Measurements from ENCODE around the gene SPAG9.

Gene SPAG9

DNA sequence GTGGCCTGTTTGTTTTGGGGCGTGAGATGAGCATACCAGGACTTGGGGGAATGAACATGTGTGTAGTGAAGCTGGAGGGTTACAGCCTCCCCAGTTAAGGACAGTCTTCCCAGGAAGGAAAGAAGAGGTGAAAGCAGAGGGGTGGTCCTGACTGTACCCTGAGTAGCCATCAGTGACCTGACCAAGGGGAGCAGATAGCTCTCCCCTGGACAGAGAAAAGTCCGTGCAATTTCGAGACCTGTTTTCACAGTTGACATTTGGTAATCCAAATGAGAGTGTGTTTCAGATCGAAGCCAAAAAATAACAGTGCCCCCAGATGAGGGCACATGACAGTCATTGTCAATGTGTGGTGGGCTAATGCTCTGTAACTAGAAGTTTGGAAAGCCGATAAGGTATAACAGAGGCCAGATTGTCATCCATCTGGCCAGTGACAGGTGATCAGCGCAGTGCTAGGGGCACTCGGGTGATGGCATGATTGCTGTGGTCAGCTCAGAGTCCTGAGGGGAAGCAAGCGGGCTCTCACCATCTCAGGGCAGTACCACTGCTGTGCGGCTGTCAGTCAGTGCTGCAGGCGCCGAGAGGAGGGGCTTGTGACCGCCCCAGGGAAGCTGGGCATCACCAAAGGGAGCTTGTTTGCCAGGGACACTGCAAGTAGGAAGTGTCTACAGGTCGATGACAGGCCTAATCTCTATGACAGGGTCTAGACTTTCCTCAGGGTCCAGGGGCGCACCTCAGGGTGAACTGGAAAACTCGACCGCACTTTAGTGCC is 44.4 kb upstream of the SPAG9 start:
- no peak overlapping the region for H3K4me3 ChIP-seq (ENCODE audit: low read depth, low read length)
- TF ChIP-seq, protein P1, sequence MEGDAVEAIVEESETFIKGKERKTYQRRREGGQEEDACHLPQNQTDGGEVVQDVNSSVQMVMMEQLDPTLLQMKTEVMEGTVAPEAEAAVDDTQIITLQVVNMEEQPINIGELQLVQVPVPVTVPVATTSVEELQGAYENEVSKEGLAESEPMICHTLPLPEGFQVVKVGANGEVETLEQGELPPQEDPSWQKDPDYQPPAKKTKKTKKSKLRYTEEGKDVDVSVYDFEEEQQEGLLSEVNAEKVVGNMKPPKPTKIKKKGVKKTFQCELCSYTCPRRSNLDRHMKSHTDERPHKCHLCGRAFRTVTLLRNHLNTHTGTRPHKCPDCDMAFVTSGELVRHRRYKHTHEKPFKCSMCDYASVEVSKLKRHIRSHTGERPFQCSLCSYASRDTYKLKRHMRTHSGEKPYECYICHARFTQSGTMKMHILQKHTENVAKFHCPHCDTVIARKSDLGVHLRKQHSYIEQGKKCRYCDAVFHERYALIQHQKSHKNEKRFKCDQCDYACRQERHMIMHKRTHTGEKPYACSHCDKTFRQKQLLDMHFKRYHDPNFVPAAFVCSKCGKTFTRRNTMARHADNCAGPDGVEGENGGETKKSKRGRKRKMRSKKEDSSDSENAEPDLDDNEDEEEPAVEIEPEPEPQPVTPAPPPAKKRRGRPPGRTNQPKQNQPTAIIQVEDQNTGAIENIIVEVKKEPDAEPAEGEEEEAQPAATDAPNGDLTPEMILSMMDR (IDR thresholded peaks at IDR 0.05; ENCODE audit: borderline replicate concordance, insufficient read depth, low read depth, low read length) = no peak

DNA sequence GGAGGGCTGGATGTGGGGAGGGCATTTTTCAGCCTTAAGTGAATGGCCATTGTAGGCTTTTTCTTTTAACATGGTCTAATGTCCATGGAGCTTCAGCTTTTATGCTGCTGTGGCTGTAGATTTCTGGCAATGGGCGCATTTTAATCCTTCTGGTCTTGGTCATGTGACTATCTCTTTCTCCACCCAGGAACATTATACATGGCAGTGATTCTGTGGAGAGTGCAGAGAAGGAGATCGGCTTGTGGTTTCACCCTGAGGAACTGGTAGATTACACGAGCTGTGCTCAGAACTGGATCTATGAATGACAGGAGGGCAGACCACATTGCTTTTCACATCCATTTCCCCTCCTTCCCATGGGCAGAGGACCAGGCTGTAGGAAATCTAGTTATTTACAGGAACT is 40.9 kb upstream of the SPAG9 start:
- H3K4me3 ChIP-seq (ENCODE audit: low read depth, low read length) = no peak overlapping the region
- TF ChIP-seq, protein P1 (IDR thresholded peaks at IDR 0.05; ENCODE audit: borderline replicate concordance, insufficient read depth, low read depth, low read length) = no peak

DNA sequence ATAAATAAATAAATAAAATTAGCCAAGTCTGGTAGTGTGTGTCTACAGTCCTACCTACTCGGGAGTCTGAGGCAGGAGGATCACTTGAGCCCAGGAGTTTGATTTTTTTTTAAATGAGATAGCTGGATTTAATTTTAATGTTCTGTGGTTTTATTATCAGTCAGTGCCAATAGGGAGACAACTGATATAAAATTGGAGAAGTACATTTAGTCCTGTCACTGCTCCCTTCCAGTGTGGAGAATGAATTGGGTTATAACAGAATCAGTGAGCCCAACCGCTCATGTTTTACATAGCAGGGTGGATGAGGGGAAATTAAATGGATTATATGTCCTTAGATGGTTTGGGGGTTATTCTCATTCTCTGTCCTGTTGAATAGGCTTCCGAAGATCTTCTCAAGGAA is 38.9 kb upstream of the SPAG9 start:
- TF ChIP-seq, protein P1 (IDR thresholded peaks at IDR 0.05; ENCODE audit: borderline replicate concordance, insufficient read depth, low read depth, low read length) = no peak
- H3K4me3 ChIP-seq (ENCODE audit: low read depth, low read length) = no peak overlapping the region

DNA sequence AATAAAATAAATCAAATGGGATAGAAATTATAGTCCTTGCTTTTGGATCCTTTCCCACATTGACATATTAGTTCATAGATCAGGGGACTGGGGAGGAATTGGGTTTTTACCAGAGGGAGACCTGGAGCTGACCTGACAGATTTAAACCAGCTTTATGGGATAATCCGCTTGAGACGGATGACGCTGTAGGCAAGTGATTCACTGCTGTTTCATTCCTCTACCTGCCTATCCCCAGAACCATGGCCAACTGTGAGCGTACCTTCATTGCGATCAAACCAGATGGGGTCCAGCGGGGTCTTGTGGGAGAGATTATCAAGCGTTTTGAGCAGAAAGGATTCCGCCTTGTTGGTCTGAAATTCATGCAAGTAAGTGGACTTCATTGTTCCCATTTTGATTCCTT is 34.7 kb upstream of the SPAG9 start:
- H3K4me3 ChIP-seq (ENCODE audit: low read depth, low read length) = no peak overlapping the region
- TF ChIP-seq, protein P1 (IDR thresholded peaks at IDR 0.05; ENCODE audit: borderline replicate concordance, insufficient read depth, low read depth, low read length) = no peak

DNA sequence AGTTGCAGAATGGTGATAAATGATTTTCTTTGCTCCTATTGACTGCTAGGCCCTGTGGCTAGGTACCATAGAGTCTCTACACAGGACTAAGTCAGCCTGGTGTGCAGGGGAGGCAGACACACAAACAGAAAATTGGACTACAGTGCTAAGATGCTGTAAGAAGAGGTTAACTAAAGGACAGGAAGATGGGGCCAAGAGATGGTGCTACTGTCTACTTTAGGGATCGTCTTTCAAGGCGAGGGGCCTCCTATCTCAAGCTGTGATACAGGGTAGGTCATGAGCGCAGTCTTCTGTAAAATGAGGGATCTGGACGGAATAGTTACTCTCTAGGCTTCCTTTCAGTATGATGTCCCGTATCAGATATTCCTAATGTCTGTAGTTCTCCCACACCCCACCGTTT is 33.5 kb upstream of the SPAG9 start:
- TF ChIP-seq, protein P1 (IDR thresholded peaks at IDR 0.05; ENCODE audit: borderline replicate concordance, insufficient read depth, low read depth, low read length) = no peak
- peak overlapping the region; percentile 86 for H3K4me3 ChIP-seq (ENCODE audit: low read depth, low read length)

DNA sequence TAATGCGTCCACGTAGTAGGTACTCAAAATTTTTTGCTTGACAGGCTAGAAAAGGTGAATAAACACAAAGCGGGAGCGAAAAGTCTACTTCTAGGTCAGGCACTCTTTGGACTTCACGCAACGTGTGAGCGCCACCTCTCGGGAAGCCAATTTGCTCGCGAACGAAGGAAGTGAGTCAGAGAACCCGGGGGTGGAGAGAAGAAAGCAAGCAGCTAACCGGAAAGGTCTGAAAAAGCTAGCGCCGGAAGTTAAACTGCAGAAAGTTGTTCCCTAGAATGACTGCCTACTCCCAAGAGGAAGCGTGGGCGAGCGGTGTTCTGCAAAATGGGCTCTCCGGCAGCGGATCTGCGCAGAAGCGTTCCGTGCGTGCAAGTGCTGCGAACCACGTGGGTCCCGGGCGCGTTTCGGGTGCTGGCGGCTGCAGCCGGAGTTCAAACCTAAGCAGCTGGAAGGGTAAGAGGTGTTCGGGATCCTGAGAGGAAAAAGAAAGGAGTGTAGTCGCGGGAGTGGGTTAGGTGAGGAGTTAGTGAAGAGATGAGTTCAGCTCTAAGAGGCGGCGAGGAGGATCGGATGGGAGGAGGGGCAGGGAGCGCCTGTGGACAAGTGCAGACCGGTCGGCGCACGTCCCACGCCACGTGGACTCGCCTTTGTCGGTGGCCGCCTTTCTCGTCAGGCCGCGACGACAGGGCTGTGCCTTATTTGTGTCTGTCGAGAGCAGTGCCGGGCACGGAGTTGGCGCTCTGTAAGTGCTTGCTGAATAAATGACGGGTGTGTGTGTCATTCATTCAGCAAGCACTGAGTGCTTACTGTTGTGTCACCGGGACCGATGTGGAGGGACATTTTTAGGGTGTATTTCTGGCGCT is 32.8 kb upstream of the SPAG9 start, which contains the start of gene NME1:
Gene NME1, plus strand, starts transcription at position 350 of the 863 bp plus-strand sequence. CDS start 2,096 bp downstream, outside the sequence.
- H3K4me3 ChIP-seq (ENCODE audit: low read depth, low read length) = peak within 1 kb of the TSS; percentile 86
- TF ChIP-seq, protein P1 (IDR thresholded peaks at IDR 0.05; ENCODE audit: borderline replicate concordance, insufficient read depth, low read depth, low read length) = peak; percentile 80

All from GM12875 (cell line).